ENCODE results near the gene OR10A6.

DNA sequence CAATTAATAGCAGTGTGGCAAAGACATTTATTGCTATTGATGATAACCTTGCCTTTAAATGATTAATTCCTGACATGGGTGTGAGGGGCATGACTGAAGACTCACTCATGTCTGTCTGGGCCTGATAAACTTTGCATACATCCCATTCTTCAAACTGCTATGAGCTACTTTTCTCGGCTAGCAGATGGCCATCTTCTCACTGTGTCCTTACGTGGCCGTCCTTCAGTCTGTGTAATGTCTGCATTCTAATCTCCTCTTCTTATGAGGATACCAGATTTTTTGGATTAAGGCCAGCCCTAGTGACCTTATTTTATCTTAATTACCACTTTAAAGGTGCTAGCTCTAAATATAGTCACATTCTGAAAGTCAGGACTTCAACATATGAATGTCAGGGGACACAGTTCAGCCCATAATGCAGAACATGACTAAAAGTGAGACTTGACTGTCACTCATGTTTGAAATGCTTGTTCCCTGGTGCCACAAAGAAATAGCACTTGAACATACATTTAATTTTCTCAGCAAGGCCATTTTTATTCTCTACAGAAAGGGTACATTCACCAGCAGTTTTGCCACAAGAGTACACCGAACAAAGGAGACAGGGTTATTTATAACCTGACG is 32.3 kb downstream of the OR10A6 start:
- TF ChIP-seq NRF1 (conservative IDR thresholded peaks at IDR 0.05; ENCODE audit: low read depth, low read length) (no peak), DPF2 (IDR thresholded peaks at IDR 0.05) (no peak)

All from GM12878 (cell line).